Esophagus squamous epithelium (tissue), 5 donors: Measurements from ENCODE around the gene MAP3K7. TPM values are rescaled to one million over a fixed set of nuclear protein-coding genes. Genes with fewer than 3 reads are reported as not detected.

Experiments
- DNase-seq: peaks from one replicate; lab custom pipeline; 2025; lab: John Stamatoyannopoulos, UW
- H3K27ac ChIP-seq, 4 donors: fragments of 200-600 bp; sonication (generic); one replicate each; pipeline ENCODE4 v1.5.1; 2016 to 2019; ENCODE audit warnings: mild to moderate bottlenecking in 1 of 4
- H3K27me3 ChIP-seq, 4 donors: fragments of 200-600 bp; sonication (generic); 1 replicate in 3 of 4; 2 replicates in 1 of 4; pipeline versions ENCODE4 v1.5.1 to v1.6.0; 2017 to 2021; ENCODE audit warnings: antibody characterized with exemption in 1 of 4
- H3K36me3 ChIP-seq, 3 donors: fragments of 200-600 bp; sonication (generic); one replicate each; pipeline ENCODE4 v1.5.1; 2016 to 2019
- H3K4me1 ChIP-seq, 3 donors: fragments of 200-600 bp; sonication (generic); one replicate each; pipeline ENCODE4 v1.5.1; 2017 to 2019
- H3K4me3 ChIP-seq, 4 donors: fragments of 200-600 bp; sonication (generic); 1 replicate in 3 of 4; 2 replicates in 1 of 4; pipeline ENCODE4 v1.5.1; 2016 to 2019; ENCODE audit warnings: mild to moderate bottlenecking in 2 of 4, moderate library complexity in 1 of 4
- H3K9me3 ChIP-seq, 3 donors: fragments of 200-600 bp; sonication (generic); one replicate each; pipeline ENCODE4 v1.5.1; 2016 to 2019
- CTCF ChIP-seq, 6 experiments: fragments of 450-650 bp in 4 of 6; fragments of 200-600 bp in 2 of 6; sonication (generic) in 2 of 6; IDR thresholded peaks; one replicate each; pipeline ENCODE4 v1.5.1; 2016 to 2019; ENCODE audit warnings: antibody characterized with exemption in 6 of 6, mild to moderate bottlenecking in 4 of 6, moderate library complexity in 4 of 6
- POLR2A ChIP-seq, 4 donors: fragments of 450-650 bp; IDR thresholded peaks; one replicate each; pipeline ENCODE4 v1.6.1; 2017; ENCODE audit warnings: antibody characterized with exemption in 4 of 4, mild to moderate bottlenecking in 4 of 4, moderate library complexity in 3 of 4
- WGBS, 2 donors: methylation state at CpG; one replicate each; pipeline ENCODE4 v1.1.5; 2018; 5-methylcytosine and 5-hydroxymethylcytosine counted together
- intact Hi-C: fragments of 100-400 bp; cut with DNase I; formaldehyde crosslinking; loops from one replicate; pipeline ENCODE4 v1.15.0; 2022
- total RNA-seq, 4 donors: library from RNA; depleted of rRNA; stranded (reverse); fragments of >200 nt; gene quantifications; one replicate each; pipeline ENCODE4 v1.1.0, GENCODE V29; 2016
- donor health status: DM: yes; HTN: yes; CAD: no.

The MAP3K7 gene
- total RNA-seq, 4 donors from 2014 or later: 10.0 to 24.0 (median 17.2) TPM

- Histone ChIP-seq H3K27ac (peak overlapping the region in 1 of 4 donors; percentile 72), H3K4me1 (peaks cover 0 to 28% (median 6%) of the 10 kb centered on the region in 3 donors), H3K9me3 (no peaks in the 10 kb centered on the region), H3K4me3 (peak overlapping the region; percentile 37 to 81 (median 56)), H3K27me3 (peaks cover 0 to 84% (median 6%) of the 10 kb centered on the region in 4 donors), H3K36me3 (no peaks in the 10 kb centered on the region)
- intact Hi-C loops: no loop called here
- 53 to 62% methylated on average over 22 to 24 of the region's 25 CpGs for WGBS, 2 donors
- TF ChIP-seq POLR2A (IDR thresholded peaks at IDR 0.05): no peak
- peak in 1 of 6 experiments; percentile 0 for TF ChIP-seq CTCF (IDR thresholded peaks at IDR 0.05)
- no peak for DNase-seq
These were observed 24.9 kb upstream of the MAP3K7 start for GRCh38 chr6:90611543-90612312.

GRCh38 chr6:90610751-90611542, 24.1 kb upstream of the MAP3K7 start:
- peak overlapping the region; percentile 36 to 72 (median 55) for H3K27ac ChIP-seq
- peak overlapping the region; percentile 37 to 81 (median 56) for H3K4me3 ChIP-seq
- H3K36me3 ChIP-seq: no peaks in the 10 kb centered on the region
- TF ChIP-seq CTCF (IDR thresholded peaks at IDR 0.05) (peak in 1 of 6 experiments; percentile 8), POLR2A (IDR thresholded peaks at IDR 0.05) (no peak)
- intact Hi-C loops: no loop called here
- no peak for DNase-seq
- peaks cover 0 to 28% (median 6%) of the 10 kb centered on the region in 3 donors for H3K4me1 ChIP-seq
- H3K9me3 ChIP-seq: no peaks in the 10 kb centered on the region
- peaks cover 0 to 77% (median 6%) of the 10 kb centered on the region in 4 donors for H3K27me3 ChIP-seq
- WGBS, 2 donors: 0 to 2% methylated on average over 14 of the region's 72 CpGs

GRCh38 chr6:90610301-90610750, 23.5 kb upstream of the MAP3K7 start:
- DNase-seq: no peak
- no peak for TF ChIP-seq POLR2A (IDR thresholded peaks at IDR 0.05)
- TF ChIP-seq CTCF (IDR thresholded peaks at IDR 0.05): no peak
- Histone ChIP-seq H3K4me3 (peak overlapping the region; percentile 37 to 81 (median 56)), H3K27me3 (peaks cover 0 to 71% (median 6%) of the 10 kb centered on the region in 4 donors), H3K36me3 (no peaks in the 10 kb centered on the region), H3K4me1 (peaks cover 0 to 28% (median 6%) of the 10 kb centered on the region in 3 donors), H3K9me3 (no peaks in the 10 kb centered on the region), H3K27ac (peak overlapping the region in 2 of 4 donors; percentile 45 to 72)
- 7 to 8% methylated on average over 20 of the region's 22 CpGs for WGBS, 2 donors
- intact Hi-C loops: no loop called here

GRCh38 chr6:90605749-90606340, 19.0 kb upstream of the MAP3K7 start:
- H3K27me3 ChIP-seq: peaks cover 0 to 53% (median under 1%) of the 10 kb centered on the region in 4 donors
- 30 to 44% methylated on average over 1 of the region's 1 CpG for WGBS, 2 donors
- TF ChIP-seq CTCF (IDR thresholded peaks at IDR 0.05): no peak
- no peak for TF ChIP-seq POLR2A (IDR thresholded peaks at IDR 0.05)
- H3K9me3 ChIP-seq: no peaks in the 10 kb centered on the region
- DNase-seq: no peak
- intact Hi-C loops: no loop called here
- no peak overlapping the region for H3K4me3 ChIP-seq
- peaks cover 0 to 12% (median 0%) of the 10 kb centered on the region in 3 donors for H3K4me1 ChIP-seq
- H3K27ac ChIP-seq: no peak overlapping the region
- H3K36me3 ChIP-seq: no peaks in the 10 kb centered on the region
